ENCODE measurements around the gene NDUFV2. TPM values are rescaled to one million over a fixed set of nuclear protein-coding genes. Genes with fewer than 3 reads are reported as not detected.

Gene NDUFV2
- total and polyA plus RNA-seq, 2 of the 8 experiments (the other 6 are each of a cell fraction or from before 2014, with no cell fraction given), result 90.8 to 191 TPM

GRCh38 chr18:9153256-9153655 is 50.8 kb downstream of the NDUFV2 start:
- Histone ChIP-seq H3K27me3 (replicated peaks in 1 of 4; ENCODE audit: control insufficient read depth in 3 of 4, extremely low read depth in 1 of 4, insufficient read depth in 3 of 4, low read length in 3 of 4) (no peaks in the 10 kb centered on the region), H4K8ac (ENCODE audit: extremely low read depth, insufficient read depth, low read length) (no peak overlapping the region), H3K9me3 (ENCODE audit: insufficient read depth in 2 of 2, low read depth in 1 of 2, low read length in 1 of 2) (no peaks in the 10 kb centered on the region), H2BK12ac (ENCODE audit: low read depth, low read length) (no peak overlapping the region), H3K23me2 (ENCODE audit: low read depth, low read length) (peaks cover 2% of the 10 kb centered on the region; the same call in 1 of the 2 replicates), H3K79me1 (ENCODE audit: low read depth, low read length) (no peaks in the 10 kb centered on the region), H3K9ac (replicated peaks in 1 of 4; ENCODE audit: extremely low read depth in 1 of 4, low read depth in 3 of 4, low read length in 3 of 4) (no peak overlapping the region), H4K5ac (ENCODE audit: insufficient read length, low read depth, low read length) (no peak overlapping the region), H2BK120ac (replicated peaks; ENCODE audit: low read depth, low read length) (no peak overlapping the region), H2BK15ac (ENCODE audit: low read length) (no peak overlapping the region), H3K4me1 (replicated peaks in 1 of 4; ENCODE audit: control insufficient read depth in 3 of 4, insufficient read depth in 4 of 4, low read length in 3 of 4) (peaks cover 0 to 5% (median 0%) of the 10 kb centered on the region in 4 experiments; a peak in 1 of 7 replicates), H3K56ac (replicated peaks; ENCODE audit: insufficient read length, low read depth, low read length) (no peak overlapping the region), H4K20me1 (replicated peaks in 1 of 2; ENCODE audit: control insufficient read depth in 1 of 2, insufficient read depth in 2 of 2, low read length in 2 of 2) (peaks cover 0 to 5% of the 10 kb centered on the region in 2 experiments), H4K91ac (replicated peaks; ENCODE audit: insufficient read length, low read length) (no peak overlapping the region), H3K27ac (ENCODE audit: low read depth, low read length) (no peak overlapping the region), H3K23ac (ENCODE audit: insufficient read length) (no peak overlapping the region), H3K4me2 (ENCODE audit: insufficient read depth in 1 of 2, low read depth in 2 of 2, low read length in 2 of 2) (no peak overlapping the region), H2AK5ac (ENCODE audit: low read depth, low read length) (no peak overlapping the region), H2BK20ac (ENCODE audit: low read length) (no peak overlapping the region), H2BK5ac (ENCODE audit: low read depth, low read length) (no peak overlapping the region), H3K14ac (ENCODE audit: insufficient read length) (no peak overlapping the region), H2AFZ (ENCODE audit: low read length) (no peak overlapping the region), H3K36me3 (ENCODE audit: control insufficient read depth in 2 of 4, insufficient read depth in 4 of 4, low read length in 3 of 4) (no peaks in the 10 kb centered on the region), H3K79me2 (ENCODE audit: control insufficient read depth in 1 of 2, insufficient read depth in 2 of 2, low read length in 2 of 2) (peaks cover 3 to 89% of the 10 kb centered on the region in 2 experiments), H3K4ac (replicated peaks; ENCODE audit: insufficient read length, low read depth, low read length) (no peak overlapping the region), H3K4me3 (ENCODE audit: extremely low read depth in 1 of 4, insufficient read depth in 2 of 4, low read depth in 3 of 4, low read length in 4 of 4) (no peak overlapping the region), H3K18ac (ENCODE audit: extremely low read depth, low read length) (no peak overlapping the region)
- ChIA-PET CTCF (ENCODE audit: partially characterized antibody) (no interaction called here), POLR2A (ENCODE audit: partially characterized antibody) (interaction anchor here (0.9 kb wide), 1 partner anchor 18 kb away, joined by 3 read pairs; no protein-coding TSS in a partner anchor)
- FAIRE-seq (no peak), DNase-seq (ENCODE audit: low read depth in 1 of 2, low spot score in 2 of 2) (no peak)
- 95% methylated on average over 1 of the region's 1 CpG; no CpG with 5 or more reads in 1 of the 2 experiments for WGBS, 2 experiments (ENCODE audit: extremely low coverage in 1 of 2, insufficient coverage in 1 of 2, insufficient read length in 1 of 2, insufficient replicate concordance in 2 of 2, low coverage in 1 of 2, low lambda C conversion rate in 2 of 2, missing lambda C conversion rate in 1 of 2)
- TF ChIP-seq CHD2 (IDR thresholded peaks at IDR 0.05; ENCODE audit: low read length), result no peak
- no peak for TF ChIP-seq BCL11A (IDR thresholded peaks at IDR 0.05; ENCODE audit: low read depth in 2 of 2, low read length in 2 of 2)
- no peak for TF ChIP-seq RBBP5 (IDR thresholded peaks at IDR 0.05; ENCODE audit: borderline replicate concordance, low read depth, low read length)
- TF ChIP-seq KDM1A (IDR thresholded peaks at IDR 0.05; ENCODE audit: borderline replicate concordance, low read length), result no peak
- TF ChIP-seq CEBPB (IDR thresholded peaks at IDR 0.05; ENCODE audit: low read depth, low read length), result no peak
- TF ChIP-seq SIN3A (conservative IDR thresholded peaks at IDR 0.05 in 1 of 2, IDR thresholded peaks at IDR 0.05 in 1 of 2; ENCODE audit: low read depth in 1 of 2, low read length in 2 of 2), result no peak
- no peak for TF ChIP-seq CTCF (IDR thresholded peaks at IDR 0.05; ENCODE audit: control extremely low read depth in 1 of 3, insufficient read depth in 1 of 3, low read depth in 1 of 3, low read length in 3 of 3)
- no peak for TF ChIP-seq HDAC2 (IDR thresholded peaks at IDR 0.05; ENCODE audit: borderline replicate concordance in 1 of 2, low read depth in 2 of 2, low read length in 2 of 2)
- TF ChIP-seq NANOG (IDR thresholded peaks at IDR 0.05; ENCODE audit: insufficient read depth, low read depth, low read length, poor library complexity, severe bottlenecking), result no peak
- no peak for TF ChIP-seq TCF12 (IDR thresholded peaks at IDR 0.05; ENCODE audit: low read depth, low read length)
- TF ChIP-seq EP300 (IDR thresholded peaks at IDR 0.05; ENCODE audit: borderline replicate concordance in 1 of 2, low read depth in 2 of 2, low read length in 2 of 2), result no peak
